BE2C (cell line): ENCODE data around the gene NTRK3.

Experiments used
- DNase-seq: peaks from one replicate; pipeline ENCODE4 v3.0.0-alpha.2; 2020
- H3K27me3 ChIP-seq: fragments of 250-450 bp; sonication (Bioruptor Pico); 2 replicates; pipeline ENCODE4 v1.5.1; 2020; ENCODE audit warnings: mild to moderate bottlenecking
- H3K36me3 ChIP-seq: fragments of 250-450 bp; sonication (Bioruptor Pico); 2 replicates; pipeline ENCODE4 v1.5.1; 2020; ENCODE audit warnings: mild to moderate bottlenecking
- H3K4me1 ChIP-seq: fragments of 250-450 bp; sonication (Bioruptor Pico); 2 replicates; pipeline ENCODE4 v1.5.1; 2020
- H3K4me3 ChIP-seq: 2 replicates; pipeline ENCODE4 v1.5.1; 2011; ENCODE audit warnings: low read depth, low read length
- H3K9me3 ChIP-seq: fragments of 250-450 bp; sonication (Bioruptor Pico); 2 replicates; pipeline ENCODE4 v1.5.1; 2020
- CTCF ChIP-seq: IDR thresholded peaks from 2 replicates; pipeline ENCODE4 v1.5.1; 2012; ENCODE audit warnings: mild to moderate bottlenecking, low read depth, low read length

The NTRK3 gene

GRCh38 chr15:87902772-87903426 lies 353.6 kb downstream of the NTRK3 start:
- Histone ChIP-seq H3K36me3 (no peaks in the 10 kb centered on the region), H3K9me3 (no peaks in the 10 kb centered on the region), H3K27me3 (no peaks in the 10 kb centered on the region), H3K4me1 (no peaks in the 10 kb centered on the region), H3K4me3 (no peak overlapping the region)
- no peak for TF ChIP-seq CTCF
- DNase-seq, result no peak

GRCh38 chr15:87901926-87902690 lies 354.4 kb downstream of the NTRK3 start:
- H3K4me1 ChIP-seq, result no peaks in the 10 kb centered on the region
- no peak for TF ChIP-seq CTCF
- no peak for DNase-seq
- no peaks in the 10 kb centered on the region for H3K9me3 ChIP-seq
- H3K36me3 ChIP-seq, result no peaks in the 10 kb centered on the region
- H3K27me3 ChIP-seq, result no peaks in the 10 kb centered on the region
- H3K4me3 ChIP-seq, result no peak overlapping the region

- TF ChIP-seq CTCF, result no peak
- no peaks in the 10 kb centered on the region for H3K4me1 ChIP-seq
- no peak overlapping the region for H3K4me3 ChIP-seq
- no peaks in the 10 kb centered on the region for H3K27me3 ChIP-seq
- no peaks in the 10 kb centered on the region for H3K36me3 ChIP-seq
- H3K9me3 ChIP-seq, result no peaks in the 10 kb centered on the region
- DNase-seq, result no peak
Observed at GRCh38 chr15:87901008-87901407, 355.5 kb downstream of the NTRK3 start.

- no peaks in the 10 kb centered on the region for H3K4me1 ChIP-seq
- H3K4me3 ChIP-seq, result no peak overlapping the region
- H3K36me3 ChIP-seq, result no peaks in the 10 kb centered on the region
- H3K9me3 ChIP-seq, result no peaks in the 10 kb centered on the region
- DNase-seq, result no peak
- no peak for TF ChIP-seq CTCF
- no peaks in the 10 kb centered on the region for H3K27me3 ChIP-seq
Observed at GRCh38 chr15:87896936-87897335, 359.6 kb downstream of the NTRK3 start.

- no peak for DNase-seq
- H3K9me3 ChIP-seq, result no peaks in the 10 kb centered on the region
- H3K4me3 ChIP-seq, result no peak overlapping the region
- H3K36me3 ChIP-seq, result no peaks in the 10 kb centered on the region
- TF ChIP-seq CTCF, result no peak
- no peaks in the 10 kb centered on the region for H3K27me3 ChIP-seq
- no peaks in the 10 kb centered on the region for H3K4me1 ChIP-seq
Observed at GRCh38 chr15:87887177-87887576, 369.4 kb downstream of the NTRK3 start.

- no peaks in the 10 kb centered on the region for H3K9me3 ChIP-seq
- no peak for TF ChIP-seq CTCF
- no peaks in the 10 kb centered on the region for H3K27me3 ChIP-seq
- no peak for DNase-seq
- H3K36me3 ChIP-seq, result no peaks in the 10 kb centered on the region
- H3K4me1 ChIP-seq, result peaks cover 16% of the 10 kb centered on the region
- H3K4me3 ChIP-seq, result no peak overlapping the region
Observed at GRCh38 chr15:87881026-87881425, 375.5 kb downstream of the NTRK3 start.
